Fibroblast of villous mesenchyme (primary cell): ENCODE measurements around the gene SORL1. TPM values are rescaled to one million over a fixed set of nuclear protein-coding genes. Genes with fewer than 3 reads are reported as not detected.
A peak's percentile ranks its signal among the peaks of the same experiment; 100 is the strongest.

Source experiments
- DNase-seq: peaks from one replicate; pipeline ENCODE4 v3.0.0-alpha.2; 2010; ENCODE audit warnings: low read depth
- H3K4me3 ChIP-seq: 2 replicates; pipeline ENCODE4 v1.5.1; 2011; ENCODE audit warnings: low read depth, mild to moderate bottlenecking, low read length
- total RNA-seq: library from RNA; depleted of rRNA; stranded (reverse); fragments of >200 nt; gene quantifications from 2 replicates; pipeline ENCODE4 v1.2.3, GENCODE V29; 2012
- TF ChIP-seq, protein P1 (sequence below): IDR thresholded peaks from 2 replicates; pipeline ENCODE4 v1.5.1; 2012; ENCODE audit warnings: low read depth, mild to moderate bottlenecking, low read length; ENCODE audit not compliant: insufficient read depth

The SORL1 gene
- total RNA-seq, 1 donor = 0.43 TPM

DNA sequence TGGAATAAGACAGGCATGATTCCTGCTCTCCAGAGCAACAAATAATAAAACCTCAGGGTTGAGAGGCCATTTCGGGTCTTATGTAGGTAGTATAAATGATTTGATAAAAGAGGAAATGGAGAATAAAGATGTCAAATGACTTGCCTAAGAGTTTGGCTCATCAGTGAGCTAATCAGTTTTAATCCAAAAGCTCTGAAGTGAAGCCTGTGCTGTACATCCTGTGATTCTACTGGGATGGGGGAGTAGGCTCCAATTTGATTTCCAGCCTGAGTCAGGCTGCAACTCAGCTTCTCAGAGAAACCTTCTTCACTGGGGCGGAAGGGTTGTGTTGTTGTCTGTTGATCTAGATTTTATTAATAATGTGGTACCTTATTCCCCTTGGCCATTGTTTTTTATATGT lies 192.9 kb downstream of the SORL1 start:
- DNase-seq = no peak
- TF ChIP-seq, protein P1, sequence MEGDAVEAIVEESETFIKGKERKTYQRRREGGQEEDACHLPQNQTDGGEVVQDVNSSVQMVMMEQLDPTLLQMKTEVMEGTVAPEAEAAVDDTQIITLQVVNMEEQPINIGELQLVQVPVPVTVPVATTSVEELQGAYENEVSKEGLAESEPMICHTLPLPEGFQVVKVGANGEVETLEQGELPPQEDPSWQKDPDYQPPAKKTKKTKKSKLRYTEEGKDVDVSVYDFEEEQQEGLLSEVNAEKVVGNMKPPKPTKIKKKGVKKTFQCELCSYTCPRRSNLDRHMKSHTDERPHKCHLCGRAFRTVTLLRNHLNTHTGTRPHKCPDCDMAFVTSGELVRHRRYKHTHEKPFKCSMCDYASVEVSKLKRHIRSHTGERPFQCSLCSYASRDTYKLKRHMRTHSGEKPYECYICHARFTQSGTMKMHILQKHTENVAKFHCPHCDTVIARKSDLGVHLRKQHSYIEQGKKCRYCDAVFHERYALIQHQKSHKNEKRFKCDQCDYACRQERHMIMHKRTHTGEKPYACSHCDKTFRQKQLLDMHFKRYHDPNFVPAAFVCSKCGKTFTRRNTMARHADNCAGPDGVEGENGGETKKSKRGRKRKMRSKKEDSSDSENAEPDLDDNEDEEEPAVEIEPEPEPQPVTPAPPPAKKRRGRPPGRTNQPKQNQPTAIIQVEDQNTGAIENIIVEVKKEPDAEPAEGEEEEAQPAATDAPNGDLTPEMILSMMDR = no peak
- H3K4me3 ChIP-seq = no peak overlapping the region

DNA sequence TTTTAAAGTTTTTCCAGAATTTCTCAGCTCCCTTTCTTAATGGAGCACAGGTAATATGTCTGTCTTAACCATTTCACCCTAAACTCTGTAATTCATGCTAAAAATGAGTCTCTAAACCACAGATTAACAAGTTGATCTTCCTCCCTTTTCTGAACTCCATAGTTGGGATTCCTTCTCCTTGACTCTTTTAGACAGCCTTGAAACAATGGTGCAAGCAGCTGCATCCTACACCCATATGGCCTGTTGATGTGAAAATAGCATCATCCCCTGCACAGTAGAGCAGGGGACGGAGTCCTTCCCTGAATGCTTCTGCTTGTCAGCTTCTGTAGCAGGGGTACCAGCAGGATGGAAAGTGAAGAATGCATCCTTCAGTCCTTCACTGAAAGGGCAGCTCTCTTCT lies 193.5 kb downstream of the SORL1 start:
- H3K4me3 ChIP-seq = no peak overlapping the region
- TF ChIP-seq, protein P1 = no peak
- no peak for DNase-seq

DNA sequence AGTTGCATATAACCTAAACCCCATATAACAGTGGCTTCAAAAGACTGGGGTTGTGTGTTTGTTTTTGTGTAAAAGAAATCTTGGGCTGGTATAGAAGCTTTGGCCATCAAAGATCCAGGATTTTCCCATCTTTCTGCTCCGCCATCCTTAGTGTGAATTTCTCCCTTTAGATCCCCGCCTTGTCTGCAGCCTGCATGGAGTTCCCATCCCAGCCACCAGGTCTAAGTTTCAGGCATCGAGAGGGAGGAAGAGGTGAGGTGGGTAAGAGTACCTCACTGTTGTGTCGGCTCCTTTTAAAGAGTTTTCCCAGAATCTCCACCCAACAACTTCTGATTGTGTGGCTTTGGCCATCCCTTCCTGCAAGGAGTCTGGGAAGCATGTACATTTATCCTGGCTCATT lies 196.2 kb downstream of the SORL1 start:
- no peak for DNase-seq
- H3K4me3 ChIP-seq = no peak overlapping the region
- TF ChIP-seq, protein P1 = no peak

DNA sequence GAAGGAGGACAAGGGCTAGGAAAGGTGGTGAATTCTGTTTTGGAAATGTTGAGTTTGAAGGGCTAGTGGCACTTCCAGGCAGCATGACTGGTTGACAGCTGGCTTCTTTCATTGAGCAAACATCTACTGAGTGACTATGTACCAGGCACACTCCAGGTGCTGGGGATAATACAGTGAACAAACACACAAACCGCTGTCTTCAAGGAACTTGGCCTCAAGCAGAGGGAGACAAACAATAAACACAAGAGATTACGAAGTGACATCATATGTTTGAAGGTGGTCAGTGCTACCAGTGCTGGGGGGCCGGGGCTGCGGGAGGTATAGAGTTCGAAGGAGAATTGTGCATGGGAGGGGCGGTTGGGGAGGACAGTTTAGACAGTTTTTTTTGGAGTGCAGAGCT lies 197.7 kb downstream of the SORL1 start:
- TF ChIP-seq, protein P1 = no peak
- no peak overlapping the region for H3K4me3 ChIP-seq
- no peak for DNase-seq

DNA sequence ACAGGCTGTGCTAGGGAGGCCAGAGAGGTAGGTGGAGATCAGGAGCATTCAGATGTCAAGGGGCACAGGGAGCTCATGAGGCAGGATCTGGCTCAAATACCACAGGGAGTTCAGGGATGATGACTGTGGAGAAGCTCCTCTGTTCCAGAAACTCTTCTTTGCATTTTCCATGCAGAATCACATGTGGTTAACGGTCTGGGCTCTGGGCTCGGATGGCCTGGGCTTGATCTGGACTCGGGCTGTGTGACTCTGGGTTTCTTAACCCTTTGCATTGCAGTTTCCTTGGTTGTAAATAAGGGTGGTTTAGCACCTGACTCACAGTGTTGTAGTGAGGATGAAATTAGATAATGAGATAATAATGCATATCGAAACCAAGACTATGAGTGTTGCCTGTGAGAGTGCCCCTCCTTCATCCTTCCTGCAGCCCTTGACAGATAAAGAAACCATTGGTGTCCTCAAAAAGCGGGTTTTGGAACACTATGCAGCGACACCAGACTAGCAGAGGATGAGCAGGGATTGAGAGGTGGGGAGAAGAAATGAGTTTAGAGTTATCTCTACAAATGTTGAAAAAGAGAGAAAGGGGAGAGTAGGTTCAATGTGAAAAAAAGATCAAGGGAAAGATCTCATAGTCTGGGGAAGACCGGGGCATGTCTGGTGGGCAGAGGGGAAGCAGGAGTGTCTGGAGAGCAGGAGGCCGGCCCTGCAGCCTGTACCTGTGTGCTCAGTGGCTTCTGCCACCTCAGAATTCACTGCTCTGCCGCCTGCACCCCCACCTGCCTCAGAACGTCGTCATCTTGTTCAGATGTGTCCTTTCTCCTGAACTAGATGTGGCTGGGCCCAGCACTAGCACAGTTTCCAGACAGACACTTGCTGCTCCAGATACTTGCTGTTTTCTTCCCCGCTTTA lies 198.5 kb downstream of the SORL1 start:
- no peak for DNase-seq
- TF ChIP-seq, protein P1 = no peak
- H3K4me3 ChIP-seq = no peak overlapping the region

DNA sequence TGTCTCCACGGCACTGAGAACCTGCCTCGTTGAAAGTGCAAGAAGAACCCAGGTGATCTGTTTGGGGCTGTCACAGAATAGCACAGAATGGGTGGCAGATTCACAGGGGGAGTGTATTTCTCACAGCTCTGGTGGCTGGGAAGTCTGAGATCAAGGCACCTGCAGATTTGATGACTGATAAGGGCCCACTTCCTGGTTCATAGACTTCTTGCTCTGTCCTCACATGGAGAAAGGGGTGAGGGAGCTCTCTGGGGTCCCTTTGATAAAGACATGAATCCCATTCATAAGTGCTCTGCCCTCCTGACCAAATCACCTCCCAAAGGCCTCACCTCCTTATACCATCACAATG lies 199.1 kb downstream of the SORL1 start:
- TF ChIP-seq, protein P1 = no peak
- H3K4me3 ChIP-seq = no peak overlapping the region
- DNase-seq = no peak

DNA sequence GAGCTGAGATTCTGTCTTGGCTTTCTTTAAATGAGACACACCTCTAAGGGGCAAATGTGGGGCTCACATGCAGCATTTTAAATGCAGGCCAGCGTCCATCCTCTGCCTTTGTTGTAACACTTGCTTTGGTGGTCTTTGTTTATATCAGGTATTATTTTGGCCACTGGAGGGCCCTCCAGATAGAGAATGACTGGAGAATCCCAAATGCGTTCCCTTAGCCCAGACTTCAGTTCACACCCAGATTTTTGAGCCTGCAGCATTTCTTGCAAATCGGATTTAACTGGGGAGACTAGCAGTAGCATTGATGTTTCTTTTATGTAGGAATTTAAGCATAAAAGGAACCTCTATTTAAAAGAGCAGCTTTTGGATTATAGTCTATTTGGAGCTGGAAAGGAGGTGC lies 200.9 kb downstream of the SORL1 start:
- no peak for DNase-seq
- TF ChIP-seq, protein P1 = peak; percentile 35
- H3K4me3 ChIP-seq = no peak overlapping the region
